ENCODE measurements around the gene MLLT11. TPM values are rescaled to one million over a fixed set of nuclear protein-coding genes. Genes with fewer than 3 reads are reported as not detected.
A peak's percentile ranks its signal among the peaks of the same experiment; 100 is the strongest.

The MLLT11 gene, protein sequence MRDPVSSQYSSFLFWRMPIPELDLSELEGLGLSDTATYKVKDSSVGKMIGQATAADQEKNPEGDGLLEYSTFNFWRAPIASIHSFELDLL
- total RNA-seq, result 1 to 10 TPM; 4.2 to 4.8 TPM

DNA sequence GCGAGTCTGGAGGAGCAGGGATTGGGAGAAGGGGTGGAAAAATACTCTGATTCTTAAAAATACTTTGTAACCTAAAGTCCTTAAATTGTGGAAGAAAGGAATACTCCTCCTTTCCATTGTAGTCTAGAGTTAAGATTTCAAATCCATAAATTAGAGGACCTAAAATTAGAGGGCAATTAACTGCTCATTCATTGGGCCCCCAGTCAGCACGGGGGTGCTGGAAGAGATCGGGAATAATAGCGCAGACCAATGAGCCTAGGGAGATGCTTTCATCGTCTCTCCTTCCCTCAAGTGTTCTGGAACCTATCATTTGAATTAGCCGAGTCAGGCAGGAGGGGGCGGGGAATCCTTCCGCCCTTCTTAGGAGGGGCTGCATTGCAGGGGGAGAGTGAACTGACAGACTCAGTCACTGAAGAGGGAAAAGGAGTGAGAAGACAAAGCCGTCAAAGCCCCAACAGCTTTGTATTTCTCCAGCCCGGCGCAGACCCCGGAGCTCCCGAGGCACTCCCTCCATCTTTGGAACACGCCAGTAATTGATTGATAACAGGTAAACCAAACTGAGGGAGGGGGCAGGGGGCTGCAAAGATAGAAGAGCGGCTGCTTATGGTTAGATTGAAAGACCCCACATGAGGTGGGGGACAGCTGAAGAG, at the start of gene MLLT11:
TSS of gene MLLT11 (plus strand) at position 391 of the 650 bp plus-strand sequence. CDS start 6,828 bp downstream, outside the sequence.
- peaks cover 37% of the 10 kb centered on the region for H3K36me3 Mint-ChIP-seq (ENCODE audit: low read depth)
- POLR2A ChIA-PET, result interaction anchor here (0.7 to 5.5 kb wide), 9 partner anchors 8 to 1215 kb away, joined by 3 to 40 read pairs (median 6); partner anchors contain the start of genes C1orf56 and GABPB2
- peak within 1 kb of the TSS; percentile 96 for H3K4me3 Mint-ChIP-seq
- TF ChIP-seq, protein P1, sequence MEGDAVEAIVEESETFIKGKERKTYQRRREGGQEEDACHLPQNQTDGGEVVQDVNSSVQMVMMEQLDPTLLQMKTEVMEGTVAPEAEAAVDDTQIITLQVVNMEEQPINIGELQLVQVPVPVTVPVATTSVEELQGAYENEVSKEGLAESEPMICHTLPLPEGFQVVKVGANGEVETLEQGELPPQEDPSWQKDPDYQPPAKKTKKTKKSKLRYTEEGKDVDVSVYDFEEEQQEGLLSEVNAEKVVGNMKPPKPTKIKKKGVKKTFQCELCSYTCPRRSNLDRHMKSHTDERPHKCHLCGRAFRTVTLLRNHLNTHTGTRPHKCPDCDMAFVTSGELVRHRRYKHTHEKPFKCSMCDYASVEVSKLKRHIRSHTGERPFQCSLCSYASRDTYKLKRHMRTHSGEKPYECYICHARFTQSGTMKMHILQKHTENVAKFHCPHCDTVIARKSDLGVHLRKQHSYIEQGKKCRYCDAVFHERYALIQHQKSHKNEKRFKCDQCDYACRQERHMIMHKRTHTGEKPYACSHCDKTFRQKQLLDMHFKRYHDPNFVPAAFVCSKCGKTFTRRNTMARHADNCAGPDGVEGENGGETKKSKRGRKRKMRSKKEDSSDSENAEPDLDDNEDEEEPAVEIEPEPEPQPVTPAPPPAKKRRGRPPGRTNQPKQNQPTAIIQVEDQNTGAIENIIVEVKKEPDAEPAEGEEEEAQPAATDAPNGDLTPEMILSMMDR (IDR thresholded peaks at IDR 0.05), result no peak
- CTCF ChIA-PET, result interaction anchor here (0.6 to 6.5 kb wide), 10 partner anchors 8 to 97 kb away, joined by 3 to 40 read pairs (median 8); partner anchors contain the start of genes C1orf56, GABPB2 and TNFAIP8L2
- intact Hi-C loops (cut with micrococcal nuclease), result no loop called here
- peaks cover 48% of the 10 kb centered on the region for H3K4me1 Mint-ChIP-seq (ENCODE audit: low read depth)
- DNase-seq (peak; percentile 67), ATAC-seq (no peak)
- H3K27me3 Mint-ChIP-seq, result no peaks in the 10 kb centered on the region
- no peaks in the 10 kb centered on the region for H3K9me3 Mint-ChIP-seq
- H3K27ac Mint-ChIP-seq, result peak within 1 kb of the TSS; percentile 95

DNA sequence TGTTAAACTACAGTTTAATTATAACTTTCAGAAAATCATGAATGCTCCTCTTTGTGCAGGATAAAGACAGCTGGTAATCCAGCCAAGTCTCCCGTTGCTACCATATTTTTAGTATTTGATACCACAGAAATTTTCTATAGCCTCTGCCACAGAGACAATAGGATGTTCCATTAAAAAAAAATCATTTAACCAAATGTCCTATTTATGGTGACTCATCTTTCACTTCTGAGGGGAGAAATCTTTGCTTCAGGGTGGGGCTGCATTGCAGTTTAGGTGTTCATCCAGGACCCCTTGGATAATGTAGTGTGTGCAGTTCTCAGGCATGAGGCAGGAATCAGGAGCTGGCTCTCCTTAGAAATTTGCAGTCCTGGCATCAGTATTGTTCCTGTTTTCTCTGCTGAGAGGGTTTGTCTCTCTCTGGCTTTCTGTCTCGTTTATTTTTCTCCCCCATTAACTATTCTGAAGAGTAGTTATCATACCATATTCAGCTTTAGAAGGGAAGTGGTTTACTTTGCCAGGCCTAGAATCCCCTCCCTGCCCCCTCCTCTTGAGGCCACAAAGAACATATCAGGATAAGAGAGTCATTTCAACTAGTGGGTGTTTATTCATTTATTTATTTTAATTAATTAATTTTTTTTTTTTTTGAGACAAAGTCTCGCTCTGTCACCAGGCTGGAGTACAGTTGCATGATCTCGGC, 48.9 kb upstream of the MLLT11 start:
- H3K36me3 Mint-ChIP-seq (ENCODE audit: low read depth), result peaks cover 3% of the 10 kb centered on the region
- no peak for DNase-seq
- H3K27ac Mint-ChIP-seq, result peak overlapping the region; percentile 59
- no peak overlapping the region for H3K4me3 Mint-ChIP-seq
- no peaks in the 10 kb centered on the region for H3K9me3 Mint-ChIP-seq
- no peaks in the 10 kb centered on the region for H3K27me3 Mint-ChIP-seq
- ATAC-seq, result no peak
- ChIA-PET POLR2A (interaction anchor here (0.6 to 1.6 kb wide), 5 partner anchors 9 to 238 kb away, joined by 3 to 5 read pairs (median 3); no protein-coding TSS in a partner anchor), CTCF (interaction anchor here (0.6 to 3.9 kb wide), 8 partner anchors 9 to 270 kb away, joined by 3 to 18 read pairs (median 4); partner anchors contain the start of genes C1orf56 and TNFAIP8L2)
- TF ChIP-seq, protein P1 (IDR thresholded peaks at IDR 0.05), result no peak
- intact Hi-C loops (cut with micrococcal nuclease), result no loop called here
- H3K4me1 Mint-ChIP-seq (ENCODE audit: low read depth), result peaks cover 54% of the 10 kb centered on the region

DNA sequence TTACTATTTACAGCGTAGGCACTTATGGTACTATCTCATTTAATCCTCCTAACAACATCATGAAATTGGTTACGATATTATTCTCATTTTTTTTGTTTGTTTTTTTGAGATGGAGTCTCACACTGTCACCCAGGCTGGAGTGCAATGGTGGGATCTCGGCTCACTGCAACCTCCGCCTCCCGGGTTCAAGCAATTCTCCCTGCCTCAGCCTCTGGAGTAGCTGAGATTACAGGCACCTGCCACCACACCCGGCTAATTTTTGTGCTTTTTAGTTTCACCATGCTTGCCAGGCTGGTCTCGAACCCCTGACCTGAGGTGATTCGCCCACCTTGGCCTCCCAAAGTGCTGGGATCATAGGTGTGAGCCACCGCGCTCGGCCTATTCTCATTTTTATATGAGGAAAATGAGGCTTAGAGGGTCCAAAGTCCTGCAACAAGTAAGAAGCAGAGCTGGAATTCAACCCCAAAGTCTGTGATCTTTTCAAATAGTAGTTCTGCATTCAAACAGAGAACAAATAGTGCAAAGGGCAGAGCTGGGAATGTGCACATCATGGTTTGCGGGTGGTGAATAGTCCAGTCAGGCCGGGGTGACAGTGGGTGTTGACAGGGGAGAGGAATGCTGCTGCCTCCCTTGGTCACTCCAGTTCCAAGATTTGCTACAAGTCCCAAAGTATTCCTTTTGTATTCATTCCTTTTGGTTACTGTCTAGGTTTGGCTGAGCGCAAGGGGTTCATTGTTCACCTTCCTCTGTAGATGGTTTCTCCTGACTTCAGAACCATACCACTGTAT, 47.3 kb upstream of the MLLT11 start:
- intact Hi-C loops (cut with micrococcal nuclease), result no loop called here
- peaks cover 3% of the 10 kb centered on the region for H3K36me3 Mint-ChIP-seq (ENCODE audit: low read depth)
- POLR2A ChIA-PET, result interaction anchor here (0.7 kb wide), 1 partner anchor 18 kb away, joined by 3 read pairs; no protein-coding TSS in a partner anchor
- no peak overlapping the region for H3K4me3 Mint-ChIP-seq
- H3K27me3 Mint-ChIP-seq, result no peaks in the 10 kb centered on the region
- ATAC-seq (no peak), DNase-seq (no peak)
- no peaks in the 10 kb centered on the region for H3K9me3 Mint-ChIP-seq
- CTCF ChIA-PET, result interaction anchor here (0.7 to 3.9 kb wide), 7 partner anchors 11 to 628 kb away, joined by 3 to 14 read pairs (median 5); partner anchors contain the start of gene TNFAIP8L2
- H3K27ac Mint-ChIP-seq, result no peak overlapping the region
- TF ChIP-seq, protein P1 (IDR thresholded peaks at IDR 0.05), result no peak
- peaks cover 38% of the 10 kb centered on the region for H3K4me1 Mint-ChIP-seq (ENCODE audit: low read depth)

DNA sequence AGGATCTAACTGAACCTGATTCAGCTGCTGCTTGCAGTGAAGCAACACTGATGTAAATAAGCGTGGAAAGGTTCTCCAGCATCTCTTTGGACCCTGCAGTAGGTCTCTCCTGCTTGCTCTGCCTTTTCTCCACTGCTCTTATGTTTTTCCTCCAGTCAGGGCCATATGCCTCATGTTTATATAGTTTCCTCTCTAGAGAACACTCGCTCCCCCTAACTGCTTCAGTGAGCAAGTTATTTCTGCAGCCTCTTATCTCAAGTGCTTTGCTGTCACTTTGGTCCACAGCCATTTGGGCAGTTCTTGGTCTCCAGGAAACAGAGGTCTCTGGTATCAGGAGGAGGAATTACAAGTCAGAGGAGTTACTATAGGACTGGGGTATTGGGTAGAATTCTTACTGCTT, 46.7 kb upstream of the MLLT11 start:
- H3K9me3 Mint-ChIP-seq, result no peaks in the 10 kb centered on the region
- ChIA-PET POLR2A (no interaction called here), CTCF (interaction anchor here (1.6 kb wide), 1 partner anchor 11 kb away, joined by 7 read pairs; no protein-coding TSS in a partner anchor)
- peaks cover 3% of the 10 kb centered on the region for H3K36me3 Mint-ChIP-seq (ENCODE audit: low read depth)
- no peak for DNase-seq
- H3K27ac Mint-ChIP-seq, result no peak overlapping the region
- H3K4me1 Mint-ChIP-seq (ENCODE audit: low read depth), result peaks cover 36% of the 10 kb centered on the region
- intact Hi-C loops (cut with micrococcal nuclease), result no loop called here
- TF ChIP-seq, protein P1 (IDR thresholded peaks at IDR 0.05), result no peak
- H3K27me3 Mint-ChIP-seq, result no peaks in the 10 kb centered on the region
- no peak overlapping the region for H3K4me3 Mint-ChIP-seq
- no peak for ATAC-seq

Data from activated CD8-positive, alpha-beta T cell treated with anti-CD3 and anti-CD28 coated beads for 36 hours (primary cell).